IPS-18c (cell line): ENCODE data around the gene EXOC1.

Source experiments
- H3K4me3 ChIP-seq: 2 replicates; pipeline ENCODE4 v1.7.0; 2013; ENCODE audit warnings: low read depth, mild to moderate bottlenecking, low read length, moderate library complexity; ENCODE audit not compliant: insufficient read depth
- H3K9me3 ChIP-seq: one replicate; pipeline ENCODE4 v1.6.1; 2013; ENCODE audit warnings: mild to moderate bottlenecking, low read length, moderate library complexity; ENCODE audit not compliant: control insufficient read depth, insufficient read depth

Gene EXOC1

GRCh38 chr4:55853484-55854046 lies at the start of gene EXOC1:
TSS of gene EXOC1 (plus strand) at chr4:55853648. CDS start at chr4:55858324, 4,676 bp downstream.
- H3K9me3 ChIP-seq = no peaks in the 10 kb centered on the region
- H3K4me3 ChIP-seq = peak within 1 kb of the TSS; percentile 95

- H3K9me3 ChIP-seq = no peaks in the 10 kb centered on the region
- no peak overlapping the region for H3K4me3 ChIP-seq
Observed at GRCh38 chr4:55807556-55807955, 45.9 kb upstream of the EXOC1 start.

- H3K9me3 ChIP-seq = no peaks in the 10 kb centered on the region
Observed at GRCh38 chr4:55808186-55808585, 45.3 kb upstream of the EXOC1 start.

GRCh38 chr4:55808632-55809031 lies 44.8 kb upstream of the EXOC1 start:
- Histone ChIP-seq H3K9me3 (no peaks in the 10 kb centered on the region), H3K4me3 (no peak overlapping the region)

More at GRCh38 chr4:55808186-55808585, 45.3 kb upstream of the EXOC1 start:
- H3K4me3 ChIP-seq = no peak overlapping the region

GRCh38 chr4:55817691-55818090 lies 35.8 kb upstream of the EXOC1 start:
- H3K4me3 ChIP-seq = no peak overlapping the region
- no peaks in the 10 kb centered on the region for H3K9me3 ChIP-seq

- Histone ChIP-seq H3K9me3 (no peaks in the 10 kb centered on the region), H3K4me3 (no peak within 1 kb of the TSS)
Observed at GRCh38 chr4:55819634-55820033, 33.8 kb upstream of the EXOC1 start, which contains the start of gene EXOC1L. TSS of gene EXOC1L (plus strand) at chr4:55819790. CDS start at chr4:55820027, 237 bp downstream.

- H3K9me3 ChIP-seq = no peaks in the 10 kb centered on the region
- H3K4me3 ChIP-seq = no peak overlapping the region
Observed at GRCh38 chr4:55820279-55820678, 33.2 kb upstream of the EXOC1 start.

- no peaks in the 10 kb centered on the region for H3K9me3 ChIP-seq
- no peak overlapping the region for H3K4me3 ChIP-seq
Observed at GRCh38 chr4:55822329-55822728, 31.1 kb upstream of the EXOC1 start.

GRCh38 chr4:55824865-55825264 lies 28.6 kb upstream of the EXOC1 start:
- Histone ChIP-seq H3K4me3 (no peak overlapping the region), H3K9me3 (no peaks in the 10 kb centered on the region)

GRCh38 chr4:55826986-55827385 lies 26.5 kb upstream of the EXOC1 start:
- Histone ChIP-seq H3K4me3 (no peak overlapping the region), H3K9me3 (no peaks in the 10 kb centered on the region)

- Histone ChIP-seq H3K9me3 (no peaks in the 10 kb centered on the region), H3K4me3 (no peak overlapping the region)
Observed at GRCh38 chr4:55827582-55827981, 25.9 kb upstream of the EXOC1 start.

- Histone ChIP-seq H3K9me3 (no peaks in the 10 kb centered on the region), H3K4me3 (no peak overlapping the region)
Observed at GRCh38 chr4:55830048-55830447, 23.4 kb upstream of the EXOC1 start.

GRCh38 chr4:55830716-55831115 lies 22.7 kb upstream of the EXOC1 start:
- Histone ChIP-seq H3K4me3 (no peak overlapping the region), H3K9me3 (no peaks in the 10 kb centered on the region)

- Histone ChIP-seq H3K9me3 (peaks cover 3% of the 10 kb centered on the region), H3K4me3 (no peak overlapping the region)
Observed at GRCh38 chr4:55834086-55834795, 19.2 kb upstream of the EXOC1 start.

- Histone ChIP-seq H3K9me3 (peaks cover 3% of the 10 kb centered on the region), H3K4me3 (no peak overlapping the region)
Observed at GRCh38 chr4:55837903-55838302, 15.5 kb upstream of the EXOC1 start.

GRCh38 chr4:55838356-55838755 lies 15.1 kb upstream of the EXOC1 start:
- Histone ChIP-seq H3K4me3 (no peak overlapping the region), H3K9me3 (peaks cover 3% of the 10 kb centered on the region)

- Histone ChIP-seq H3K9me3 (peaks cover 3% of the 10 kb centered on the region), H3K4me3 (no peak overlapping the region)
Observed at GRCh38 chr4:55838952-55839351, 14.5 kb upstream of the EXOC1 start.

- H3K4me3 ChIP-seq = no peak overlapping the region
- H3K9me3 ChIP-seq = peaks cover 3% of the 10 kb centered on the region
Observed at GRCh38 chr4:55840956-55841355, 12.5 kb upstream of the EXOC1 start.
